Mammary epithelial cell (primary cell): ENCODE measurements around the gene TUT7.

Experiments
- CTCF ChIP-seq, 2 donors: IDR thresholded peaks in 1 of 2; conservative IDR thresholded peaks in 1 of 2; 2 replicates each; pipeline ENCODE4 v1.5.1; 2011 to 2012; ENCODE audit warnings: inconsistent platforms in 2 of 2, low read length in 2 of 2, mild to moderate bottlenecking in 2 of 2, control low read depth in 1 of 2, low read depth in 1 of 2; ENCODE audit not compliant: insufficient read depth in 1 of 2; ENCODE audit errors: extremely low read depth in 1 of 2
- EZH2 ChIP-seq: IDR thresholded peaks from 2 replicates; pipeline ENCODE4 v1.6.1; 2012; ENCODE audit warnings: low read length, inconsistent platforms, borderline replicate concordance

GRCh38 chr9:86304236-86304730, 49.9 kb downstream of the TUT7 start:
- no peak for TF ChIP-seq CTCF (conservative IDR thresholded peaks at IDR 0.05 in 1 of 2, IDR thresholded peaks at IDR 0.05 in 1 of 2; ENCODE audit: extremely low read depth in 1 of 2, insufficient read depth in 1 of 2, low read depth in 1 of 2, low read length in 2 of 2)
- no peak for TF ChIP-seq EZH2
